ENCODE data around the gene LCE1F. TPM values are rescaled to one million over a fixed set of nuclear protein-coding genes. Genes with fewer than 3 reads are reported as not detected.

The LCE1F gene
- total RNA-seq, 1 donor from 2014 or later = not detected

DNA sequence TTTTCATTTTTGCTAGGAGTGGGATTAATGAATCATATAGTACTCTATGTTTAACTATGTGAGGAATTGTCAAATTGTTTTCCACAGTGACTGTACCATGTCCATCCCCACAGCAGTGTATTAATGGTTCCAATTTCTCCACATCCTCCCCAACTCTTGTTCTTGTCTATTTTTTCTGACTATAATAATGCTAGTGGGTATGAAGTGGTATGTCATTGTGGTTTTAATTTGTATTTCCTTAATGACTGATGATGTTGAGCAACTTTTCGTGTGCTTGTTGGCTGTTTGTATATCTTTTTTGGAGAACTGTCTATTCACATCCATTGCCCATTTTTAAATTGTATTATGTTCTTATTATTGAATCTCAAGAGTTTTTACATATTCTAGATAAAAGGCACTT, 27.1 kb upstream of the LCE1F start:
- no peaks in the 10 kb centered on the region for H3K27me3 ChIP-seq
- no peaks in the 10 kb centered on the region for H3K4me1 ChIP-seq
- TF ChIP-seq, protein P1, sequence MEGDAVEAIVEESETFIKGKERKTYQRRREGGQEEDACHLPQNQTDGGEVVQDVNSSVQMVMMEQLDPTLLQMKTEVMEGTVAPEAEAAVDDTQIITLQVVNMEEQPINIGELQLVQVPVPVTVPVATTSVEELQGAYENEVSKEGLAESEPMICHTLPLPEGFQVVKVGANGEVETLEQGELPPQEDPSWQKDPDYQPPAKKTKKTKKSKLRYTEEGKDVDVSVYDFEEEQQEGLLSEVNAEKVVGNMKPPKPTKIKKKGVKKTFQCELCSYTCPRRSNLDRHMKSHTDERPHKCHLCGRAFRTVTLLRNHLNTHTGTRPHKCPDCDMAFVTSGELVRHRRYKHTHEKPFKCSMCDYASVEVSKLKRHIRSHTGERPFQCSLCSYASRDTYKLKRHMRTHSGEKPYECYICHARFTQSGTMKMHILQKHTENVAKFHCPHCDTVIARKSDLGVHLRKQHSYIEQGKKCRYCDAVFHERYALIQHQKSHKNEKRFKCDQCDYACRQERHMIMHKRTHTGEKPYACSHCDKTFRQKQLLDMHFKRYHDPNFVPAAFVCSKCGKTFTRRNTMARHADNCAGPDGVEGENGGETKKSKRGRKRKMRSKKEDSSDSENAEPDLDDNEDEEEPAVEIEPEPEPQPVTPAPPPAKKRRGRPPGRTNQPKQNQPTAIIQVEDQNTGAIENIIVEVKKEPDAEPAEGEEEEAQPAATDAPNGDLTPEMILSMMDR (IDR thresholded peaks at IDR 0.05) = no peak
- TF ChIP-seq POLR2AphosphoS5 (IDR thresholded peaks at IDR 0.05; ENCODE audit: insufficient read depth in 1 of 2, low read depth in 1 of 2) = no peak
- no peak for TF ChIP-seq POLR2A (IDR thresholded peaks at IDR 0.05)
- H3K4me3 ChIP-seq = no peak overlapping the region
- H3K27ac ChIP-seq = no peak overlapping the region
- H3K36me3 ChIP-seq = no peaks in the 10 kb centered on the region
- H3K9me3 ChIP-seq = no peaks in the 10 kb centered on the region
- DNase-seq (ENCODE audit: extremely low spot score in 2 of 2) = no peak
- intact Hi-C loops (cut with DNase I) = no loop called here

DNA sequence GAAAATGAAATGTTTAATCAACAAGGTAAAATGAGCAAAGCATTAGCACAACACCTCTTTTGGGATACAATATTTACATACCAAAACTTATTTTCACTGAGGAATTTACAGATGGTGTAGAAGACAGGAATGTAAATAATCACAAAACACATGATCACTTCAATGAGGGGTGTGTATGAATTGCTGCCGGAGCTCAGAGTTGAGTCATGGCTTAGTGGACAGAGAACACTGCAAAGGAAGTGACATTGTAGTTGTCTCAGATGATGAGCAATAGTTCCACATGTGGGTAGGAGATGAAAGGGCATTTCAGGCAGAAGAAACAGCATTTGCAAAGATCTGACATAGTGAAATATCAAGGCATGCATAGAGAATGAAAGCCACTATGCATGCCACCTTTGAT, 22.7 kb upstream of the LCE1F start:
- peak in 1 of 2 donors; percentile 74 for TF ChIP-seq POLR2AphosphoS5 (IDR thresholded peaks at IDR 0.05; ENCODE audit: insufficient read depth in 1 of 2, low read depth in 1 of 2)
- TF ChIP-seq, protein P1 (IDR thresholded peaks at IDR 0.05) = no peak
- no peak for DNase-seq (ENCODE audit: extremely low spot score in 2 of 2)
- H3K4me1 ChIP-seq = no peaks in the 10 kb centered on the region
- H3K36me3 ChIP-seq = no peaks in the 10 kb centered on the region
- no peak overlapping the region for H3K4me3 ChIP-seq
- H3K27me3 ChIP-seq = no peaks in the 10 kb centered on the region
- H3K9me3 ChIP-seq = no peaks in the 10 kb centered on the region
- H3K27ac ChIP-seq = no peak overlapping the region
- intact Hi-C loops (cut with DNase I) = no loop called here

DNA sequence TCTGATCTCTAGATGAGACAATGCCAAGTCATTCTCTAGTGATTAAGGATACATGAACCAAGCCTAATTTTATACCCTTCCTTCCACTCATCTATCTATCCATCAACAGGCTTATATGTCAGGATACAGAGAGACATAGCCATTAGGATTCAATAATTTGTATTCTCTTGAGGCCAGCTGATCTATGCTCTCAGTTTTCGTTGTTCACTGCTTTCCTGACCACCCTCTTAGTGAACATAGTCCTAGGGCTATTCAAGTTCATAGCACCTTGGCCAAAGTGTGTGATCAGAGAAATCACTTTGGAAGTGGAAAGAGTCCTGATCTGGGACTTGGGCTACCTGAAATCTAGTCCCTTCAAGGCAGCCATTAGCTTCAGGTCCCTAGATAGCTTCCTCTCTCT, 21.4 kb upstream of the LCE1F start:
- TF ChIP-seq POLR2AphosphoS5 (IDR thresholded peaks at IDR 0.05; ENCODE audit: insufficient read depth in 1 of 2, low read depth in 1 of 2) (no peak), POLR2A (IDR thresholded peaks at IDR 0.05) (no peak)
- TF ChIP-seq, protein P1 (IDR thresholded peaks at IDR 0.05) = no peak
- H3K4me1 ChIP-seq = no peaks in the 10 kb centered on the region
- no peak for DNase-seq (ENCODE audit: extremely low spot score in 2 of 2)
- H3K27me3 ChIP-seq = no peaks in the 10 kb centered on the region
- H3K4me3 ChIP-seq = no peak overlapping the region
- H3K9me3 ChIP-seq = no peaks in the 10 kb centered on the region
- intact Hi-C loops (cut with DNase I) = no loop called here
- no peaks in the 10 kb centered on the region for H3K36me3 ChIP-seq
- no peak overlapping the region for H3K27ac ChIP-seq

DNA sequence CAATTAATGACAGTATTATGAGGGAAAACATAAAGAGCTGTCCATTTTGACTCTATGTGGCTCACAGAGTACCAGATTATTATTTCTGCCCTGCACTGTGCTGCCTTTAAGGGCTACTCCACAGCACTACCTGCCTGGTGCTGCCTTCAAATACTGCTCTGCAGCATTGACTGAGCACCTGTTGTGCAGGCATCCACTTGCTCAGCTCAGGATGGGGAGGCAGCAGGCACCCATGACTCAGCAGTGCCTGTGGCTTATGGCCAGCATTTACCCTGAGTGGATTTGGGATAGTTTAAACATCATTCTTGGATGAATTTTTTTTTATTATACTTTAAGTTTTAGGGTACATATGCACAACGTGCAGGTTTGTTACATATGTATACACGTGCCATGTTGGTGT, 18.1 kb upstream of the LCE1F start:
- H3K4me3 ChIP-seq = no peak overlapping the region
- no peaks in the 10 kb centered on the region for H3K9me3 ChIP-seq
- H3K4me1 ChIP-seq = no peaks in the 10 kb centered on the region
- no peak overlapping the region for H3K27ac ChIP-seq
- TF ChIP-seq POLR2A (IDR thresholded peaks at IDR 0.05) (no peak), POLR2AphosphoS5 (IDR thresholded peaks at IDR 0.05; ENCODE audit: insufficient read depth in 1 of 2, low read depth in 1 of 2) (no peak)
- TF ChIP-seq, protein P1 (IDR thresholded peaks at IDR 0.05) = no peak
- intact Hi-C loops (cut with DNase I) = no loop called here
- H3K36me3 ChIP-seq = no peaks in the 10 kb centered on the region
- no peaks in the 10 kb centered on the region for H3K27me3 ChIP-seq
- no peak for DNase-seq (ENCODE audit: extremely low spot score in 2 of 2)

DNA sequence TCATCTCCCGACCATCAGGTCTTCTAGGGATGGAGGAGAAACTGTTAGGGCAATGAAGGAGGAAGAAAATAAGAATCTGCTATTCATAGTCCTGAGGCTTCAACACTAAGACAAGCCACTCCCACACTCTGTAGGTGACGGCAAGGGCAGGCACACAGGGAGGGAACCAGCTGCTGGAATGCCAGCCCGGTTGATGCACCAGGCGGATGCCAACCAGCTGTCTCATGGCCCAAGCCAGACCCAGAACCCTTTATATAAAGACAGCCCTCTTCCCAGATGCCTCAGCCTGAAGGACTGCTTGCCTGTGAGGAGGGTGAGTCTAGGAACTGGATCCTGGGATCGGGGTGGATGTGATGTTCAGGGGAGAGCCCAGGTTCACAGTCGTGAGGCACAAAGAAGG, 17.2 kb upstream of the LCE1F start, which contains the start of gene KPRP:
Gene KPRP (plus strand): TSS at position 279 of the 400 bp plus-strand sequence. CDS start 1,564 bp downstream, outside the sequence.
- H3K4me3 ChIP-seq = no peak within 1 kb of the TSS
- TF ChIP-seq, protein P1 (IDR thresholded peaks at IDR 0.05) = no peak
- TF ChIP-seq POLR2AphosphoS5 (IDR thresholded peaks at IDR 0.05; ENCODE audit: insufficient read depth in 1 of 2, low read depth in 1 of 2) = no peak
- no peak for TF ChIP-seq POLR2A (IDR thresholded peaks at IDR 0.05)
- no peaks in the 10 kb centered on the region for H3K36me3 ChIP-seq
- no peaks in the 10 kb centered on the region for H3K4me1 ChIP-seq
- no peaks in the 10 kb centered on the region for H3K27me3 ChIP-seq
- intact Hi-C loops (cut with DNase I) = no loop called here
- no peak for DNase-seq (ENCODE audit: extremely low spot score in 2 of 2)
- no peaks in the 10 kb centered on the region for H3K9me3 ChIP-seq
- H3K27ac ChIP-seq = no peak within 1 kb of the TSS
